ENCODE data around the gene MAMSTR.

- TF ChIP-seq CTCF (IDR thresholded peaks at IDR 0.05) (no peak), ZFX (IDR thresholded peaks at IDR 0.05; ENCODE audit: borderline replicate concordance) (no peak)
Measured at GRCh38 chr19:48702701-48703100, 16.8 kb downstream of the MAMSTR start.
